ENCODE data around the gene XPC.
A peak's percentile ranks its signal among the peaks of the same experiment; 100 is the strongest.

The XPC gene

DNA sequence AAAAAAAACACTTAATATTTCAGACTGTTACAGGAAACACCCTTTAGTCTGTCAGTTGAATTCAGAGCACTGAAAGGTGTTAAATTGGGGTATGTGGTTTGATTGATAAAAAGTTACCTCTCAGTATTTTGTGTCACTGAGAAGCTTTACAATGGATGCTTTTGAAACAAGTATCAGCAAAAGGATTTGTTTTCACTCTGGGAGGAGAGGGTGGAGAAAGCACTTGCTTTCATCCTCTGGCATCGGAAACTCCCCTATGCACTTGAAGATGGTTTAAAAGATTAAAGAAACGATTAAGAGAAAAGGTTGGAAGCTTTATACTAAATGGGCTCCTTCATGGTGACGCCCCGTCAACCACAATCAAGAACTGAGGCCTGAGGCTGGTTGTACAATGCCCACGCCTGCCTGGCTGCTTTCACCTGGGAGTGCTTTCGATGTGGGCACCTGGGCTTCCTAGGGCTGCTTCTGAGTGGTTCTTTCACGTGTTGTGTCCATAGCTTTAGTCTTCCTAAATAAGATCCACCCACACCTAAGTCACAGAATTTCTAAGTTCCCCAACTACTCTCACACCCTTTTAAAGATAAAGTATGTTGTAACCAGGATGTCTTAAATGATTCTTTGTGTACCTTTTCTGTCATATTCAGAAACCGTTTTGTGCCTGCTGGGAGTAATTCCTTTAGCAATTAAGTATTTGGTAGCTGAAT is 35.7 kb downstream of the XPC start:
- TF ChIP-seq, protein P1, sequence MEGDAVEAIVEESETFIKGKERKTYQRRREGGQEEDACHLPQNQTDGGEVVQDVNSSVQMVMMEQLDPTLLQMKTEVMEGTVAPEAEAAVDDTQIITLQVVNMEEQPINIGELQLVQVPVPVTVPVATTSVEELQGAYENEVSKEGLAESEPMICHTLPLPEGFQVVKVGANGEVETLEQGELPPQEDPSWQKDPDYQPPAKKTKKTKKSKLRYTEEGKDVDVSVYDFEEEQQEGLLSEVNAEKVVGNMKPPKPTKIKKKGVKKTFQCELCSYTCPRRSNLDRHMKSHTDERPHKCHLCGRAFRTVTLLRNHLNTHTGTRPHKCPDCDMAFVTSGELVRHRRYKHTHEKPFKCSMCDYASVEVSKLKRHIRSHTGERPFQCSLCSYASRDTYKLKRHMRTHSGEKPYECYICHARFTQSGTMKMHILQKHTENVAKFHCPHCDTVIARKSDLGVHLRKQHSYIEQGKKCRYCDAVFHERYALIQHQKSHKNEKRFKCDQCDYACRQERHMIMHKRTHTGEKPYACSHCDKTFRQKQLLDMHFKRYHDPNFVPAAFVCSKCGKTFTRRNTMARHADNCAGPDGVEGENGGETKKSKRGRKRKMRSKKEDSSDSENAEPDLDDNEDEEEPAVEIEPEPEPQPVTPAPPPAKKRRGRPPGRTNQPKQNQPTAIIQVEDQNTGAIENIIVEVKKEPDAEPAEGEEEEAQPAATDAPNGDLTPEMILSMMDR (IDR thresholded peaks at IDR 0.05): no peak
- peak overlapping the region; percentile 58 to 91 for H3K27ac ChIP-seq
- DNase-seq (ENCODE audit: low spot score): no peak
- H3K4me3 ChIP-seq: no peak overlapping the region

DNA sequence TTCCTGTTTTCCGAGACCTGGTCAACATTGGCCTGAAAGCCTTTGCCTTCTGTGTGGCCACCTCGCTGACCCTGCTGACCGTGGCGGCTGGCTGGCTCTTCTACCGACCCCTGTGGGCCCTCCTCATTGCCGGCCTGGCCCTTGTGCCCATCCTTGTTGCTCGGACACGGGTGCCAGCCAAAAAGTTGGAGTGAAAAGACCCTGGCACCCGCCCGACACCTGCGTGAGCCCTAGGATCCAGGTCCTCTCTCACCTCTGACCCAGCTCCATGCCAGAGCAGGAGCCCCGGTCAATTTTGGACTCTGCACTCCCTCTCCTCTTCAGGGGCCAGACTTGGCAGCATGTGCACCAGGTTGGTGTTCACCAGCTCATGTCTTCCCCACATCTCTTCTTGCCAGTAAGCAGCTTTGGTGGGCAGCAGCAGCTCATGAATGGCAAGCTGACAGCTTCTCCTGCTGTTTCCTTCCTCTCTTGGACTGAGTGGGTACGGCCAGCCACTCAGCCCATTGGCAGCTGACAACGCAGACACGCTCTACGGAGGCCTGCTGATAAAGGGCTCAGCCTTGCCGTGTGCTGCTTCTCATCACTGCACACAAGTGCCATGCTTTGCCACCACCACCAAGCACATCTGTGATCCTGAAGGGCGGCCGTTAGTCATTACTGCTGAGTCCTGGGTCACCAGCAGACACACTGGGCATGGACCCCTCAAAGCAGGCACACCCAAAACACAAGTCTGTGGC is 36.6 kb downstream of the XPC start:
- TF ChIP-seq, protein P1 (IDR thresholded peaks at IDR 0.05): no peak
- peak overlapping the region; percentile 58 to 91 for H3K27ac ChIP-seq
- peak; percentile 70 for DNase-seq (ENCODE audit: low spot score)
- H3K4me3 ChIP-seq: no peak overlapping the region

DNA sequence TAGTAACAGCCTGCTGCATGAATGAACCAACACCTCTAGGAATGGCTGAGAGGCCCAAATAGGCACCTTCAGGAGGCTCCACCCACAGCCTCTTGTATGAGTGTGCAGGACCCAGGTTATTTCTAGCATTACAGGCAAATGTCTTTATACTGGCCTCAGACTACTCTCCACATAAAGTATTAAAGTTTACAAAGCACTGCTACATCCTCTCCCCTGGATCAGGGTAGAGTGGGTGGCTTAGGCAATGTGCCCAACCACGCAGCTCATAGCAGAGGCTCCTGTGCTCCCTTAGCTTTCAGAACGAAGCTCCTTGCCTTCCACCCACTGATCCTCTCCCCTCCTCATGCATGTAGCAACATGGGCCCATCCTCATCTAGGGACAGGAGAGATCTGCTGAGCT is 37.3 kb downstream of the XPC start:
- TF ChIP-seq, protein P1 (IDR thresholded peaks at IDR 0.05): no peak
- DNase-seq (ENCODE audit: low spot score): no peak
- peak overlapping the region; percentile 58 to 91 for H3K27ac ChIP-seq
- H3K4me3 ChIP-seq: no peak overlapping the region

DNA sequence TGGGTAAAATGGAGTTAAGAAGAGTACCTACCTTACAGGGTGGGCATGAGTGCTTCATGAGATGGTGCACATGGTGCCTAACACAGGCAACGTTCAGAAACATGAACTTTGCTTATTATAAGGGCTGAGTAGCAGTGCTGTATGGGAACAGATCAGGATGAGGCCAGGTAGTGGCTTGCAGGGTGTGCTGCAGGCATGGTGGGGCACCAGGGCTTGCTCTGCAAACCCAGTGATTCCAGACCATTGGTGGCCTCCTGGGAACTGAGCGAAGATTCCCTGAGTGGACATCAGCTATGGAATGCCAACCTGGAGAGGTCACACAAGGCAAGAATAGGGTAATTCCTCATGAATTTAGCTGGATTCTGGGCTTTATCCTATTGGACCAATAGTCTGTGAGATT is 37.7 kb downstream of the XPC start:
- H3K27ac ChIP-seq: peak overlapping the region; percentile 58 to 91
- DNase-seq (ENCODE audit: low spot score): no peak
- TF ChIP-seq, protein P1 (IDR thresholded peaks at IDR 0.05): no peak
- H3K4me3 ChIP-seq: no peak overlapping the region

DNA sequence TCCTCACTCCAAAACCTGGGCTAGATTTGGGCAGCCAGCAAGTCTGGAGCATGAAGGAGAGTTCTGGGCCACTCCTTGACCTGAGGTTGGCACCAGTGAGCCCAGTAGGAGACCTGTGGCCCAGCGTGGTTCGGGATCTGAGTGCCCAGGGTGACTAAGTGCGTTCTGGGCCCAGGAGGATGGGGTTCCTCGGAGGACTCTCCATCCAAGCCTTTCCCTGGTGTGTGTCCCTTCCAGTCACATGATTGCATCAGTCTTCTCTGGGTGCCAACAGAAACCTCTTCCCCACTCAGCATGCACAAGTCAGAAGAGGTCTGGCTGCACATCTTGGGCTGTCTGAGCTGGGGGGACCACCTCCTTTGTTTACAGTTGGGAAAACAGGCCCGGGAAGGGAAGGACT is 38.6 kb downstream of the XPC start:
- Histone ChIP-seq H3K27ac (peak overlapping the region in 1 of 2 donors; percentile 91), H3K4me3 (no peak overlapping the region)
- TF ChIP-seq, protein P1 (IDR thresholded peaks at IDR 0.05): no peak
- peak; percentile 74 for DNase-seq (ENCODE audit: low spot score)

DNA sequence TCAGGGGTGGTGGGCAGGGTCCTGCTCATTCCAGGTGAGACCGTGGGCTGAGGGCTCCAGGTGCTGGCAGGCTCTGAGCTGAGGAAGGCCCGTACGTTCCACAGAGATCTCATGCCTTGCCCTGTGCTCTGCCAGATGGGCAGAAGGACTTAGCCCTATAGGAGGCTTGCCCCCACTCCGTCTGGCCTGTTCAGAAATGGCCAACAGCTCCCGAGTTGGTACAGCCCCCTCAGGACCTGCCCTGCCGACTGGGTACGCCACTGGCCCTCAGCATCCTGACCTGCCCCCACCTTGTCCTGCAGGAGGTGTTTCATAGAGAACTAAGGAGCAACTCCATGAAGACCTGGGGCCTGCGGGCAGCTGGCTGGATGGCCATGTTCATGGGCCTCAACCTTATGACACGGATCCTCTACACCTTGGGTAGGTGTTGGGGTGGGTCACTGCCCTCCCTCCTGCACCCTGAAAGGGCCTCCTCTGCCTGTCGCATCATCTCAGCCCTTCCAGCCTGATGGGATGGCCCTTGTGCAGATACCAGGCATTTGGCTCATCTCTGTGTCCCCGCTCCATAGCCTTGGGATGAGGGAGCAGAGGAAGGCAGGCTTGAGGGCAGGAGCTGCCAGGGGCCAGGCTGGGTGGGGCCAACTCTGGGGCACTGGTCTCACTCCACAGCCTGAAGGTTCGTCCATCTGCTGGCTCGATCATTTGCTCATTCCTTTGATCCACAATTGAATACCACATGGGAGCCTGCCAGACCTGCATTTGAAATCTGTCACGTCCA is 39.3 kb downstream of the XPC start:
- Histone ChIP-seq H3K27ac (peak overlapping the region in 1 of 2 donors; percentile 91), H3K4me3 (no peak overlapping the region)
- TF ChIP-seq, protein P1 (IDR thresholded peaks at IDR 0.05): no peak
- peak; percentile 70 for DNase-seq (ENCODE audit: low spot score)
